KOPT-K1 (cell line): ENCODE data around the gene SUPT3H.

ENCODE experiments used
- H3K27ac ChIP-seq: fragments of 200-600 bp; sonication (generic); 2 replicates; pipeline ENCODE4 v1.5.1; 2016; ENCODE audit warnings: antibody characterized with exemption, mild to moderate bottlenecking, low read depth, low read length; ENCODE audit not compliant: poor library complexity, severe bottlenecking
- H3K36me3 ChIP-seq: fragments of 200-600 bp; sonication (generic); 2 replicates; pipeline ENCODE4 v1.5.1; 2017; ENCODE audit warnings: antibody characterized with exemption, mild to moderate bottlenecking, low read length, moderate library complexity; ENCODE audit not compliant: insufficient read depth
- H3K9me3 ChIP-seq: fragments of 200-600 bp; sonication (generic); 2 replicates; pipeline ENCODE4 v1.5.1; 2017; ENCODE audit warnings: antibody characterized with exemption, low read length, mild to moderate bottlenecking; ENCODE audit not compliant: insufficient read depth, poor library complexity, severe bottlenecking

SUPT3H gene

DNA sequence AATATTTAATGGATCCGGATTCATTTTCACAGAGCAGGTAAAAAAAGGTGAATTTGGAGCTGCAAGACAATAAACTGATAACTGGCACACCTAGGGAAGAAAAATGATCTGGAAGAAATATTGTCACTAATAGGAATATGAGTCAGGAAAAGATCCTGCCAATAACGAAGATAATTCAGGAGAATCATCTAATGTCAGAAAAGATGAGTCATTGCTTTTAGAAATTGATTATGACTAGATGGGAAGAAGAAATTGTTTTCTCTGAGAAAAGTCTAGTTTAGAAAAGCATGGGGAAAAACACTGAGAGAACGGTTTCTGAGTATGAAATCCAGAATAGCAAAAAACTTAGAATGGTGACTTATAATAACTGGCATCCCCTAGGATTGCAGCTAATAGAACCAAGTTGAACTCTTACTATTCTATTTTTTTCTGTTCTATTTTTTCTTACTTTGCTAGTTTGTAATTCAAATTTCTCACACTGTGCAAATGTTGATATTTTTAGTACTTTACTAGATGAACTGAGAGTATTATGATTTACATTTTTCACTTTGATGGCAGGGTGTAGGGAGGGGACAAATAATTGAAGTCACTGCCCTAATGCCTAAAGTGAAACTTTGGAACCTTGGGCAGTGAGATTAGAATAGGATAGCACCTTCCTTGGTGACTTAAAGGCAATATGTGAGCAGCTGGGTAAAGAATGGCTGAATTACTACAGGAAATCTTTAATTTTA lies 38.2 kb upstream of the SUPT3H start:
- Histone ChIP-seq H3K36me3 (no peaks in the 10 kb centered on the region), H3K9me3 (no peaks in the 10 kb centered on the region), H3K27ac (no peak overlapping the region)

DNA sequence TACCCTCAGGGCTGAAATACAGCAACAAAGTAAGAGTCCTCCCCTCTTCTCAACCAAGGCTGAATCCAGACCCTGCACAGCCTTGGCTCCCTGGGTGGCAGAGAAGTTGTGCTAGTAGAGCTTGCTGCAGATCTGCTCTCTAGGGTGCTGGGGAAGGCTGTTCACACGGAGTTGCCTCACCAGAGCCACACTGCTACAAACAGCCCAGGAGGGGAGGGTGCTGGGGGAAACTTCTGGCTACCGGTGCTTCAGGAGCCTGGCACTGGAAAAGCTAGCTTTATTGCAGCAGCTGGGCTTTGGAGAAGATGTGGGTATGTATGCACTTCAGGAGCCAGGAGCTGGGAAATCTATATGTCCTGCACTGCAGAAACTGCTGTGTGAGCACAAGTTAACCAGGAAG lies 37.6 kb upstream of the SUPT3H start:
- no peaks in the 10 kb centered on the region for H3K9me3 ChIP-seq
- no peaks in the 10 kb centered on the region for H3K36me3 ChIP-seq
- H3K27ac ChIP-seq: no peak overlapping the region

DNA sequence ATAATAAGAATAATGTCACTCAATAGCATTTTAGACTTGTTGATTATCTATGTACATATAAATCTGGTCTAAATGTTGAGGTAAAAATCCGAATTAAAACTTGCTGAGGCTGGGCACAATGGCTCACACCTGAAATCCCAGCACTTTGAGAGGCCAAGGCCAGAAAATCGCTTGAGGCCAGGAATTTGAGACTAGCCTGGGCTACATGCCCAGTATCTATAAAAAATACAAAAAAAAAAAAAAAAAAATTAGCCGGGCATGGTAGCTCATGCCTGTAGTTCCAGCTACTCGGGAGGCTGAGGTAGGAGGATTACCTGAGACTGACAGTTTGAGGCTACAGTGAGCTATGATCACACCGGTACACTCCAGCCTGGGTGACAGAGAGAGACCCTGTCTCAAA lies 34.2 kb upstream of the SUPT3H start:
- no peak overlapping the region for H3K27ac ChIP-seq
- no peaks in the 10 kb centered on the region for H3K36me3 ChIP-seq
- H3K9me3 ChIP-seq: no peaks in the 10 kb centered on the region

DNA sequence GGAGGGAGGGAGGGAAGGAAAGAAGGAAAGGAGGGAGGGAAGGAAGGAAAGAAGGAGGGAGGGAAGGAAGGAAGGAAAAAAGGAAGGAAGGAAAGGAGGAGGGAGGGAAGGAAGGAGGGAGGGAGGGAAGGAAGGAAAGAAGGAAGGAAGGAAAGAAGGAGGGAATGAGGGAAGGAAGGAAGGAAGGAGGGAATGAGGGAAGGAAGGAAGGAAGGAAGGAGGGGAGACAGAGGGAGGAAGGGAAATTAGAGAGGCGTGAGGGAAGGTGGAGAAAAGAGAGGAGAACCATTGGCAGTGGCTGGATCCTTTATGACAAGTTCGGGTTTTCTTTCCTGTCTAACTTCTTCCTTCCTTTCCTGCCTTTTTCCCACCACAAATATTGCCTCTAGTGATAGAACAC lies 22.3 kb upstream of the SUPT3H start:
- Histone ChIP-seq H3K27ac (no peak overlapping the region), H3K9me3 (no peaks in the 10 kb centered on the region), H3K36me3 (no peaks in the 10 kb centered on the region)

DNA sequence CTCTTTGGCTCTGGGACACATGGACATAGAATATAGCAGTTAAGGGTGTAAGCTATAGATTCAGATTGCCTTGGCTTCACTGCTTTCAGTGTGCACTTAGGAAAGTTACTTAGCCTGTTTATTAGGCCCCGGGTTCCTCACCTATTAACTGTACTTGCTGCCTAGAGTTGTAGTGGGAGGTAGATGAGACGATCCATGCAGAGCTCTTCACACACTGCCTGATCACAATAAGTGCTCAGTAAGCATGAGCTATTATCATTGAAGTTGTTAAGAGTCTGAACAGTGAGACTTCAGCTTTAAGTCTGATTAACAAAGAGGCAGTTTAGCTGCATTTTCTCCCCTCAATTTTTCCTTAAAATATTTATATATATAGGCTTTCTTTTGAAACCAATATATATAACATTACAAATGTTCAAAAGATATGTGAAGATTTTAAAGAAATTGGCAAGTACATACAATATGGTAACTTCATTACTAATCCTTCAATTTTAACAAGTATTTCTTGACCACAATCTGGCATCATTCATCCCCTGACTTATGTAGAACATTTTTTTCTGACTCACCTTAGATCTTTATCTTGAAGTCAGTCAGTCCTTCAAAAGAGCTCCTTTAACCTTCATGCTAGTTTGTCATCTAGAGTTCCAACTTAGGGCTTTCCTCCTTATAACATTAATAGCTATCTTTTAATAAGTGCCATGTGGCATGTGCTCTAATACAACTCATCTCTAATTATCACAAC lies 20.5 kb upstream of the SUPT3H start:
- Histone ChIP-seq H3K27ac (no peak overlapping the region), H3K9me3 (peaks cover 11% of the 10 kb centered on the region), H3K36me3 (no peaks in the 10 kb centered on the region)

DNA sequence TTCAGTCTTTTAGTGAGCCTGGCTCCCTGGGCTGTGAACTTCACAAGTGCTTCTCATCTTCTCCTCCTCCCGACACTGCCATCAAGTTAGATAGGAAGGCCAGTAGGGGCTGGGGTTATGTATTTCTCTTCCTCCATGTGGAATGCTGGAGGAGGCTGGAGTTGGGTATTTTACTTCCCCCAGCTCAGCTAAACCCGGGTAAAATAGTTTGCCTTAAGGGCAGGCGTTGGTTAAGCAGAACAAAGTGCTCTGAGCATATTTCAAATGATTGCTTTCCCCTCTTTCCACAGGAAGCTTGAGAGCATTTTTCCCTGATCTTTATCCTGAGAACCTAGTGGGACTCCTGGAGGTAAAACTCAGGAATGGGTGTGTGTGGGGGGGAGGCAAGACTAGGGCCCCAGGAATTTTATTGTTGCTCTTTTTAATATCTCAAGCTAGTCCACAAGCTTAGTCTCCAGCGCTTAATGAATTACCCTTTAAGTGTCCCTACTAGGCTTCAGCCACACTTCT lies 16.9 kb upstream of the SUPT3H start:
- no peaks in the 10 kb centered on the region for H3K36me3 ChIP-seq
- no peak overlapping the region for H3K27ac ChIP-seq
- peaks cover 18% of the 10 kb centered on the region for H3K9me3 ChIP-seq

DNA sequence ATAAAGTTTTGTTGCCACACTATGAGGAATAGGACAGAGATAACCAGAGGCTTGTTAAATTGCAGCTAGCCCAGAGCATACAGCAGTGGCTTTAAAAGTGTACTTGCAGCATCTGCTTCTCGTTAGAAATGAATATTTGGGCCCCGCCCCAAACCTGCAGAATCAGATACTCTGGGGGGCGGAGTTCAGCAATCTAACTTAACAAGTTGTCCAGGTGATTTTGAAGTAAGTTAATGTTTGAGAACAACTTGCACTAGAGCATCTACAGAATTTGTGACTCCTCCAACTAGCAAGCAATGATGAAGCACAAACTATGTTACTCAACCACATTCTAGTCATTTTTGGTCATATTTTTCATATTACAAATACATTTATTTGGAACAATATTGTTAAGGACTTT lies 10.6 kb upstream of the SUPT3H start:
- Histone ChIP-seq H3K27ac (no peak overlapping the region), H3K9me3 (peaks cover 8% of the 10 kb centered on the region), H3K36me3 (no peaks in the 10 kb centered on the region)

DNA sequence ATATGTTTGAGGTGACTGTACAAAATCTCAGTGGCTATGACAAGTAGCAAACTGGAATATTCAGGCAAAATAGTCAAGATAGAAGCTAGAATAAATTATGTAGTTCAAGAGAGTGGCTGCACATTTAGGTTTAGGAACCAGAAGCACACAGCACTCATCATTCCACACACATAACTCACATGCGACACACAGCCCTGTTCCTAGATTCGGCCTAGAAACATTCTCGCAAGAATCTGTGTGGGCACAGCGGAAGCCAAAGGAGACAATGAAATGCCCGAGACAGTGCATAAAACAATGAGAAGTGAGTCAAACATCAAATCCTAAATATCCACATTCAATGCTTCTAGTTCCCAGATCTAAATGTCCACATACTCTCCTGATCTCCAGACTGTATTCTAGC lies 9.5 kb upstream of the SUPT3H start:
- no peak overlapping the region for H3K27ac ChIP-seq
- H3K9me3 ChIP-seq: no peaks in the 10 kb centered on the region
- no peaks in the 10 kb centered on the region for H3K36me3 ChIP-seq

DNA sequence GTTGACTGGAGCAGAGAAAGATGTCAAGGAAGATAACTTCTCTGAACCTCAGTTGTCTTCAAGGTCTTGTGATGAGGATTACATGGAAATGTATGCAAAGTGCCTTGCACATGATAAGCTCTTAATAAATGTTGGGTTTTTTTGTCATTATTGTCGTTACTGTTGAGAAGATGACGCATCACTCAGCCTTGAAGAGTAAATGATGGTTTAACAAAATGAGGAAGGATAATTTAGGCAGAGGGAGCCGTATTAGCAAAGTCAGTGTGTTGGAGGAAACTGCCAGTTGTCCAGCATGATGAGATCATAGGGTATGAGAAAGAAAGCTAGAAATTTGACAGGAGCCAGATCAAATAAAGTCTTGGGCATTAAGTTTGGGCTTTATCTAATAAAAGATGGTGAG lies 8.8 kb upstream of the SUPT3H start:
- Histone ChIP-seq H3K9me3 (no peaks in the 10 kb centered on the region), H3K36me3 (no peaks in the 10 kb centered on the region), H3K27ac (no peak overlapping the region)

DNA sequence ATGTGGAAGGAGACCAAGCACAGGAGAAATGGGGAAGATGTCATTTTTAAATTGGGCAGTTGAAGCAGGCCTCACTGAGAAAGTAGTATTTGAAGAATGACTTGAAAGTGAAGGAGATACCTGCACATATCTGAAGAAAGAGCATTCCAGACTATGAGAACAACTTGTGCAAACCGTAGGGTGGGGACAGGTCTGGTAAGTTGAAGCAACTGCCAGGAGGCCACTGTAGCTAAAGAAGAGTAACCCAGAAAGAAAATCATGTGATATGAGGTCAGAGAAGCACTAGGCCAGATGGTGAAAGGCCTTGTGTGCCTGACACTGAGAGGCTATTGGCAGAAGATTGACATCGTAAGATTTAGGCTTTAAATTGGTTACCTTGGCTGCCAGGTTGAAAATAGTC lies 4.7 kb upstream of the SUPT3H start:
- Histone ChIP-seq H3K9me3 (no peaks in the 10 kb centered on the region), H3K36me3 (no peaks in the 10 kb centered on the region), H3K27ac (no peak overlapping the region)

DNA sequence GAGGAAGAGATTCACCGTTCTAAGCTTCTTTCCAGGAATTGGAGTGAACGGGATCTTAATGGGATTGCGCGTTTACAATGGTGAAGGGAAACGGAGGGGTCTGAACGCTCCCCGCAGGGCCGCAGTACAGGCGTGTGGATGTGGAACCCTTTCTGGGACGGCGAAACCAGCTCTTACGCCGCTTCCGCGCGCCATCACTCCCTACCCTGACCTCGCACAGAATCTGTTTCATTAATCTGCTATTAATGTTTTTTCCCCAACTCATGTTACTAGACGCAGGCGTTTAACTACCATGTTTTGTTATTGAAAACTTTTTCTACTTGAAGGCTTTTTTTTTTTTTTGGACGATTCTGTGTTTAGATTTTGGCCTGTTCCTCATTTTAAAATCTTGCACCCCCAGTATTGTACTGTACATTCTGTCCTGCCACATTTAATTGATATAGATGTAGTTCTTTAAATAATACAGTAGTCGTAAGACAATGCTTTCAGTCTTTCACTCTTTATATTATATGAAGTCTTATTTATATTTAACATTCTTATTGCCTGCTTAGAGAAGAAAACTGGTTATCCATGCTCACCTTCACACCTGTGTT lies 696 bp upstream of the SUPT3H start:
- Histone ChIP-seq H3K9me3 (no peaks in the 10 kb centered on the region), H3K27ac (peak overlapping the region; percentile 96)

DNA sequence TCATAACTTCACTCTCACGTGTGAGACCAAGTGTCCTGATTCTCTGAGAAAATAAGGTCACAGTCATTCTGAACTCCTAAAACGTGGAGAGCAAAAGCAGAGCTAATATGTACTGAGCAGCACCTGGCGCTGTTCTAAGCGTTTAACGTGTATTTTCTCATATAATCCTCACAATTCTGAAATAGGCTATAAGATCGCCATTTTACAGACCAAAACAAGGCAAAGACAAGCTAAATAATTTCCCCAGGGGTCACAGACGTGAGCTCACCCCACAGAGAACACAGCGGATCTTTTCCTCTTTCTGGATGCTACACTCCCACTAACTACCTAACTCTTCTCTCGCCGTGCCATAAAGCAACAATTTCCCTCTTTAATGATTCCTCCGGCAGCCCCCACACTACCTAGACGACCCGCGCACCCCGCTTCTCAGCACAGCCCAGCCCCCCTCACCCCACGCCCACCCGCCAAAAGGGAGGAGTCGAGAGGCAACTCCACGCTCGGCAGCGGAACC lies 636 bp downstream of the SUPT3H start:
- Histone ChIP-seq H3K9me3 (no peaks in the 10 kb centered on the region), H3K36me3 (no peaks in the 10 kb centered on the region), H3K27ac (peak overlapping the region; percentile 96)

More for the DNA sequence above, 696 bp upstream of the SUPT3H start:
- H3K36me3 ChIP-seq: no peaks in the 10 kb centered on the region

DNA sequence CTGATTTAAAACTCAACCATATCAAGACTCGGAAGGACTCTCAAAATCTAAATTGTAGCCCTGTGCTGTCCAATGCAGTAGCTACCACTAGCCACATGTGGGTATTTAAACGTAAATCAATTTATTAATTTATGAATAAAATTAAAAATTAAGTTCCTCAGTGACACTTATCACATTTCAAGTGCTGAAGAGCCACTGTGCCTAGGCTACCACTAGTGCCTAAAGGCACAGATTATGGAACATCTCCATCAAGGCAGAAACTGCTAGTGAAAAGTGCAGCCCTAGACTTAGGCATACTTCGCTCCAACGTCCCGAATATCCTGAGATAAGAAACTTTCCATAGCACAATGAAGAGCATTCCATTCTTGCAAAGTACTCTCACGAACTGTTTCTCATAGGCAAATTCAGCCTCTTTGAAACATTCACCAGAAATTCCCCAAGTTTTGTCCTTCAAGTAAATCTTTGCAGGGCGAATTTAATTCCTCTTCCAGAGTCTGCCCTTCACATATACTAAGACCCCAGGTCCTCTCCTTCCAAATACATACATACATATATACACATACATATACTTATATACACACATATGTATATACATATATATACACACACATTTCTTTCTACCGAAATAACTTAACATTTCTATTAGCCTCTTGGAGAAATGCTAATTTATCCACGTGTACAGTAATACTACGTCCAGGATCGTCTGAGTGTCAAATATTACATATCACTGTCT lies 1.3 kb downstream of the SUPT3H start:
- H3K9me3 ChIP-seq: no peaks in the 10 kb centered on the region
- H3K27ac ChIP-seq: peak overlapping the region; percentile 96
- no peaks in the 10 kb centered on the region for H3K36me3 ChIP-seq

DNA sequence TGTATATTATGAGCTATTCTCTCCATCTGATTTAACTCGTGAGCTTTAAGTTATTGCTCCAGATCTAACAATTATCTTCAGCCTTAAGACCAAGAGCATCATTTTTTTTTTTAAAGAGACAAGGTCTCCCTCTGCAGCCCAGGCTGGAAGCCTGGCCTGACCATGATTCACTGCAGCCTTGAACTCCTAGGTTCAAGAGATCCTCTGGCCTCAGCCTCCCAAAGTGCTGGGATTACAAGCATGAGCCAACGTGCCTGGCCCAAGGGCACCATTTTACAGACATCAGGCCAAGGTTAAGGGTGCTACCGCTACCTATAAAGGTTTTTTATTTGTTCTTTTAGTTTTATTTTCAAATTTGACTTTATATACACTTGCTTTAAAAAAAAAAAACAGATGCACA lies 2.3 kb downstream of the SUPT3H start:
- H3K36me3 ChIP-seq: no peaks in the 10 kb centered on the region
- peak overlapping the region; percentile 96 for H3K27ac ChIP-seq

More for the DNA sequence above, 2.3 kb downstream of the SUPT3H start:
- no peaks in the 10 kb centered on the region for H3K9me3 ChIP-seq
